ENCODE measurements around the gene RASD1.

The RASD1 gene

DNA sequence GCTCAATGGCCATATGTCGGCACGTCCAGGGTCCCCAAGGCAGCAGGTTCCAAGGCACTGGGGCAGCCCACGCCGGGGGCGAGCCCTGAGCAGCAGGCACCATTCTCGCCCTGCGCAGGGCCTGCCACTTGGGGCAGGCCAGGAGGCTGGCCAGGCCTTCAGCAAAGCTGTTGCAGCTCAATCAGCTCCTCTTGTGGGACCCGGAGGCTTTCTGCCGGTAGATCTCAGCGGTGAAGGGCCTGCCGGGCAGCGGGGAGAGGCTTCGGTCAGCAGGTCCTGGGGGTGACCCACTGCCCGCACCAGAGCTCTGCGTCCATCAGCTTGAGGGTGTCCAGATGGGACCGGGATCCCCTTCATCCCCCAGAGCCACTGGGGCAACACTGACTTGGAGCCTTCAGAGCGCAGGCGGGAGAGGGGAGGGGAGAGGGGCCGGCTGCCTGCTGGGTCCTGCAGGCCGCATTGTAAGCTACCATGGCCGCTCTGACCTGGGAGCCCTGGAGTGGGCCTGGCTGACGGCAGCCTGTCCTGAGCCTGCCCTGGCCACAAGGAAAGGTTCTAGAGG lies 9.5 kb upstream of the RASD1 start:
- no peak overlapping the region for H3K4me3 ChIP-seq (ENCODE audit: control insufficient read depth, low read depth, low read length)
- TF ChIP-seq, protein P1, sequence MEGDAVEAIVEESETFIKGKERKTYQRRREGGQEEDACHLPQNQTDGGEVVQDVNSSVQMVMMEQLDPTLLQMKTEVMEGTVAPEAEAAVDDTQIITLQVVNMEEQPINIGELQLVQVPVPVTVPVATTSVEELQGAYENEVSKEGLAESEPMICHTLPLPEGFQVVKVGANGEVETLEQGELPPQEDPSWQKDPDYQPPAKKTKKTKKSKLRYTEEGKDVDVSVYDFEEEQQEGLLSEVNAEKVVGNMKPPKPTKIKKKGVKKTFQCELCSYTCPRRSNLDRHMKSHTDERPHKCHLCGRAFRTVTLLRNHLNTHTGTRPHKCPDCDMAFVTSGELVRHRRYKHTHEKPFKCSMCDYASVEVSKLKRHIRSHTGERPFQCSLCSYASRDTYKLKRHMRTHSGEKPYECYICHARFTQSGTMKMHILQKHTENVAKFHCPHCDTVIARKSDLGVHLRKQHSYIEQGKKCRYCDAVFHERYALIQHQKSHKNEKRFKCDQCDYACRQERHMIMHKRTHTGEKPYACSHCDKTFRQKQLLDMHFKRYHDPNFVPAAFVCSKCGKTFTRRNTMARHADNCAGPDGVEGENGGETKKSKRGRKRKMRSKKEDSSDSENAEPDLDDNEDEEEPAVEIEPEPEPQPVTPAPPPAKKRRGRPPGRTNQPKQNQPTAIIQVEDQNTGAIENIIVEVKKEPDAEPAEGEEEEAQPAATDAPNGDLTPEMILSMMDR (IDR thresholded peaks at IDR 0.05; ENCODE audit: control insufficient read depth, insufficient read depth, low read depth, low read length, missing control alignments), result no peak
- DNase-seq (ENCODE audit: low read depth), result no peak

DNA sequence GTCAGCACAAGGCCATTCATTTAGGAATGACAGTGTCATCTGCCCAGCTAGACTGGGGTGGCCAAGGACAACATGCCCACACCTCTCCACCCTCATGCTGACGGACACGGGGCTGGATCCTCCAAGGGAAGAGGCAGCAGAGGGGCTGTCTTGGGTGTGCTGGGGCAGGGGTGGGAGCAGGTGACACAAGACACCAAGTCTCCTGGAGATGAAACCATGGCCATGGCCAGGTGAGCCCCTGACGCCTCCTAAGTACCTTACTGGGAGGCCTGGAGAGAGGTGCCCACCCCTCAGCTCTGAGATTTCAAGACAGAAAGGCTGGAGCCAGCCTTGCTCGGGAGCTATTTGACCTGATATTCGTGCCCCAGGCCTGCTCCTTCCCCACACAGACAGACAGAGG lies 9.0 kb upstream of the RASD1 start:
- no peak overlapping the region for H3K4me3 ChIP-seq (ENCODE audit: control insufficient read depth, low read depth, low read length)
- no peak for DNase-seq (ENCODE audit: low read depth)
- TF ChIP-seq, protein P1 (IDR thresholded peaks at IDR 0.05; ENCODE audit: control insufficient read depth, insufficient read depth, low read depth, low read length, missing control alignments), result no peak

DNA sequence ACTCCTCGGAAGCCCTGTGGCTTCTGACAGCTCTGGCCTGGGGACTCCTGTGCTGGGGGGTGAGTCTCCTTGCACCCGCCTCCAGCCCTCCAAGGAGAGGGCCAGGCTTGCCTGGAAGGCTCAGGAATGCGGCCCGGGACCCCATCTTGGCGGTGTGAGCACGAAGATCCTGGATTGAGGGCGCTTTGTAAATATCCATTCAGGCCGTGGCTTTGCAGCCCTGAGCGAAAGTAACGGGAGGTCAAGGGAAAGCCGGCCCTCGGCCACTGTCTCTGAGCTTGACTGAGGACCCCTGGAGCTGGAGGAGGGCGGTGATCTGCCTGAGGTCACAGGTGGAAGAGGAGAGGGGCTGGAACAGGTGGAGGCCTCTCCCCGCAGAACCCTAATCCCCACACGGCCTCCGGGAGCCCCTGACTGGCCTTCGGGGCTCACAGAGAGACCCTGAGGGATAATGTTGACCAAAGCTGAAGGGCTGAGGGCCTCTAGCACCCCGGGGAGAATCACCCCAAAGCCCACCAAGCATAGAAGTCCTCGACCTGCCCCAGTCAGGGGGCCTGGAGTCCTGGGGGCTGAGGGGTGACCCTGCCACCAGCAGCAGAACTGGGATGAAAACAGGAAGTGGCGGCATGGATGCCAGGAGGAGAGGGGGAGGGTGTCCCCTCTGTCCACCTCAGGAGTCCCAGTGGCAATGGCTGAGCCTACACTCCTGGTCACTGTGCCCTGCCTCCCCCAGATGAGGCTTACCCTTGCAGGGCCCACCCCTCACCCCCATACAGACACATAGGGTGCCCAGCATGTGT lies 8.3 kb upstream of the RASD1 start:
- H3K4me3 ChIP-seq (ENCODE audit: control insufficient read depth, low read depth, low read length), result no peak overlapping the region
- TF ChIP-seq, protein P1 (IDR thresholded peaks at IDR 0.05; ENCODE audit: control insufficient read depth, insufficient read depth, low read depth, low read length, missing control alignments), result no peak
- DNase-seq (ENCODE audit: low read depth), result no peak

DNA sequence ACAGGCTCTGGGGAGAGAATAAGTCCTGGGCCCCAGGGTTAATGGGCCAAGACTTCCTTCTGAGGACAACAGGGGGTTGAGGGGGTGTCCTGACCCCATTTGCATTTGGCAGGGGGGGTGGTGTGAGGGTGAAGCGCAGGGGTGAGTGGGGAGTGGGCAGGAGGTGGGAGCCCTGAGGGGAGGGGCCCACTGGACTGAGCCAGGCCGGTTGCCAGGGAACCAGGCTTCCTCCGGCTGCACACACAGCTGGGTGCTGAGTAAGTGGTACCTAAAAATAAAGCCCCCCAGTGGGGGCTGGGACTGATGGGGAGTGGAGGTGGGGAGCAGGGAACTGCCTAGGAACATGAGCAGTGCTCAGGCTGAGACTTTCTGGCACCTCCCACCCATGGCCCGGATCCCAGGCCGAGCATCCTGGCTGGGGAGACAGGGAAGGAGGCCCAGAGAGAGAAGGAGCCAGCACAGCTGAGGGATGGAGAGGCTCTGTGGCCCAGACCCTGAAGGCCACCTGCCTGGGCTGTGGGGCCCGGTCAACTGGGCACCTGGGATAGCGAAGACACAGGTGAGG lies 7.5 kb upstream of the RASD1 start:
- no peak overlapping the region for H3K4me3 ChIP-seq (ENCODE audit: control insufficient read depth, low read depth, low read length)
- TF ChIP-seq, protein P1 (IDR thresholded peaks at IDR 0.05; ENCODE audit: control insufficient read depth, insufficient read depth, low read depth, low read length, missing control alignments), result no peak
- no peak for DNase-seq (ENCODE audit: low read depth)

DNA sequence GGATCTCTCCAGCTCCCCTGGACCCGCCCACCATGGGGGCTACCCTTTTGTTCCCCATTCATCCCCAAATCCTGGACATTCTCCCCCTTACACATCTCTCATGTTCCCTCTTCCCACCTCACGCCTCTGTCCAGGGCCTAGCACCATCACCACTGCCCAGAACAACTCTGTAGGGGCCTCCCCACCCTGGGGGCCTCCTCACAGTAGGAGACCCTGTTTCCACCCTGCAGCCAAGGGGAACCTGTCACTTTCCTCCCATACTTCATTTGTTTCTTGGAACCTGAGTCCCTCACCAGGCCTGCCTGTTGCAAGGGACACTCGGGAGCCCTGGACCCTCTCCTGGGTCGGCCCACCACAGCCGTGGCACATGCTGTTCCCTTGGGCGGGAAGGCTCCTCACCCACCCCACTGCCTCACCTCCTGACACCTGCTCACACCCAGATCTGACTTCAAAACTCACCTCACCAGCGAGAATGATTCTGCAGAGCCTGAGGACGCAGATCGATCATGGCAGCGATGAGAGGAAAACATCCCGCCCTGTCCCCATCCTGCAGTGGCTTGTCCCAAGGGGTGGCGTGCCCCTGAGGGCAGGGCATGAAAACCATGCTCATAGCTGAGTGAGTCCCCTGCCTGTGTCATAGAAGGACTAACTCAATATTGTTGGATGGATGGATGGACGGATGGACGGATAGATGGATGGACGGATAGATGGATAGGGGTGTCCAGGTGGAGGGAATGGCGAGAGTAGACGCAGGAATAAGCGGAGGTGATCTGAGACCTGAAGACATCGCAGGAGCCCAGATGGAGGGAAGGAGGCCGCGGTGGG lies 6.8 kb upstream of the RASD1 start:
- H3K4me3 ChIP-seq (ENCODE audit: control insufficient read depth, low read depth, low read length), result no peak overlapping the region
- TF ChIP-seq, protein P1 (IDR thresholded peaks at IDR 0.05; ENCODE audit: control insufficient read depth, insufficient read depth, low read depth, low read length, missing control alignments), result no peak
- DNase-seq (ENCODE audit: low read depth), result no peak

DNA sequence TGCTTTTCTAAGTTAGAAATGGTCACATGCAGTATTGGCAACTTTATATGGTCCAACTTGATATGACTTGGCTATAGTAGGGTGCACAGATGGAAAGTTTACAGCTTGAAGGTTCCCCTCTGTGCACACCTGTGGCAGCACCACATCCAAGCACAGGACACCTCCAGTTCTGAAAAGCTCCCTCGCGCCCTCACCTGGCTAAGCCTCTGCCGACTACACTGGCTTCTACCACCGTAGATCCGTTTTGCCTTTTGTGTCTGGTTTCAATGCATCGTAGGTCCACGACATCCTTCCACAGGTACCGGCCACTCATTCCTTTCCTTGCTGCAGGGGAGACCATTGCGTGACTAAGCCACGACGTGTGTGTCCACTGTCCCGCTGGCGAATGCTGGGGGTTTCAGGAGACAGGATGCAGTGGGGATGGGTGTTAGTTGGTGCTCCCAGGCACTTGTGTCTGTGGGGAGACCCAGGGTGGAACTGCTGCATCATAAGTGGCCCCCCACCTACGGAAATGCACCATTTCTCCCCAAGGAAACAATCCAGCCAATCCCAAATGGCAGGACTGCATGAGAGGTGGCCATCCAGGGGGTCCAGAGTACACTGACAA lies 4.9 kb upstream of the RASD1 start:
- H3K4me3 ChIP-seq (ENCODE audit: control insufficient read depth, low read depth, low read length), result no peak overlapping the region
- DNase-seq (ENCODE audit: low read depth), result no peak
- TF ChIP-seq, protein P1 (IDR thresholded peaks at IDR 0.05; ENCODE audit: control insufficient read depth, insufficient read depth, low read depth, low read length, missing control alignments), result peak; percentile 33
